SIG-M5 treated with dmso at 0.1 percent for 504 hours (cell line): Measurements from ENCODE around the gene RBM20.
"Not testable (repeated sequence)": the region's sequence is repeated elsewhere in the genome, so short reads cannot be mapped to it uniquely, and the experiment has no call there.

Experiments
- DNase-seq: peaks from one replicate; lab custom pipeline; 2025; ENCODE audit not compliant: unreplicated experiment; lab: John Stamatoyannopoulos, UW

The RBM20 gene

DNA sequence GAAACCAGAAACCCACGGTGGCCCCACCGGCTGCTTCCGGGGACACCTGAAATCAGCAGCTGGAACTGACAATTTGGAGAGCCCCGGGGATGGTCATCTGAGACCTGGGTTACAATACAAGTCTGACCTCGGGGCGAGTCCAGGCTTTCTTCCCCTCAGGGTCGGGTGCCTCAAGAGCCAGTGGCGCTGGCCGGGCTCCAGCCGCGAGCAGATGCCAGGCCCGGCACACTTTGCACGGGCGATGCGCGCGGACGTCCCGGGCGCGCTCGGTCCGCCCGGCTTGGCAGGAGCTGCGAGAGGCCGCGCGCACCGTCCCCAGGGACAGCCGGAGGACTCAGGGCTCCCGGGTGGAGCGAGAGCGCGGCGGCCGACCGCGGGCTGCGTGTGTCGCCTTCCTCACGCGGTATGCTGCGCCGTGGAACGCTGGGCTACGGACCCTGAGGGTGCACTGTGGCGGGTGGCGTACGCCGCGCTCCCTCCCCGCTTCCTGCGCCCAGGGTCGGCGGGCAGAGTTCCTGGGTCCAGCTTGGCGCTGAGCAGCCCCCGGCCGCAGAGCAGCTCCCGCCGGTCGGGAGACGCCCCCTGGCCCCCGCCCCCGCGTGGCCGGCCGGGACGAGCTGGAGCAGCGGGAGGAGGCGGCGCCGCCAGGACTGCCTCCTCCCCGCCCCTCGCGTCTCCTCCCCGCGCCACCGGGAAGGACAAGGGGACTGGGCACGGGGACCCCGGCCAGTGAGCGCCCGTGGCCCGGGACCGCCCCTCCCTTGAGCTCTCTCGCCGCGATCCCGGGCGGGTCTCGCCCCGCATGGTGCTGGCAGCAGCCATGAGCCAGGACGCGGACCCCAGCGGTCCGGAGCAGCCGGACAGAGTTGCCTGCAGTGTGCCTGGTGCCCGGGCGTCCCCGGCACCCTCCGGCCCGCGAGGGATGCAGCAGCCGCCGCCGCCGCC is at the start of gene RBM20:
Gene RBM20 (plus strand): TSS at position 684 of the 945 bp plus-strand sequence. CDS start 119 bp downstream, at position 803.
- DNase-seq: no peak

DNA sequence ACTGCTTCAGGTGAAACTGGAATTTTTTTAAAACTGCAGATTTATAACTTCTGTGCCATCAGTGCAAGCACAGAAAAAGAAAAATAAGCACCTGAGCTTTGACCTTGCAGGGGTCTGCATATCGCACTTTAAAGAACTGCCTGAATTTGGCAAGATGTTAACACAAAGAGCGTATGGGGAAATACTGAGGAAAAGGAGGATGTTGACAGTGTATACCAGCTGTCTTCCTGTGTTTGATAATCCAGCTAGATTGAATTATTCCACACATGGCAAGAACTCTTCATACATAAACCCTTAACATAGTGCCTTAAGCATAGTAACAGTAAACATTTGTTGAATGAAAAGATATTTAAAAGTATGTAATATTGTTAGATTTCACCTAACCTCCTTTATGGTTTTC is 46.7 kb upstream of the RBM20 start:
- no peak for DNase-seq

DNA sequence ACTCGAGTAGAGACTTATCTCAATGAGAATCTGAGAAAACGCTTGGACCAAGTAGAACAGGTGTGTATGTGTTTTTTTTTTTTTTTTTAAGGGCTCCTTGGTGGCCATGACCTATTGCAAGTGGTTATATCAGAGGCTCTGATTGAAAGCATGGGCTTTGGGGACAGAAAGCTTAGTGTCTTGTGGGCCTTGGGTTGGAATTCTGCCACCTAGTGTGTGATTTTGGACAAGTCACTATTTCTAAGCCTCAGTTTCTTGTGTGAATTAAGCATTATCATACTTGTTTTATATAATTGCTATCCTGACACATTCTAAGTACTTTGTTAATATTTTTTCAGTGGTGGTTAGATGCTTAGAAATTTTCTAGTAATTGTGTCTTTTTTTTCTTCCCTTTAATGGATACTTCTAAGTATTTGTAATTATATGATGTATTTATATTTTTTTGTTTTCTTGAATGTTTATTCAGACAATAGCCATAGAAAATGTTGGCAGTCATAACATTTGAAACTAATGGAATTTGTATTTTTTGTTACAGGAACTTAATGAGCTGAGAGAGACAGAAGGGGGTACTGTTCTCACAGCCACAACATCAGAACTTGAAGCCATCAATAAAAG is 43.5 kb upstream of the RBM20 start:
- DNase-seq: peak; percentile 66

DNA sequence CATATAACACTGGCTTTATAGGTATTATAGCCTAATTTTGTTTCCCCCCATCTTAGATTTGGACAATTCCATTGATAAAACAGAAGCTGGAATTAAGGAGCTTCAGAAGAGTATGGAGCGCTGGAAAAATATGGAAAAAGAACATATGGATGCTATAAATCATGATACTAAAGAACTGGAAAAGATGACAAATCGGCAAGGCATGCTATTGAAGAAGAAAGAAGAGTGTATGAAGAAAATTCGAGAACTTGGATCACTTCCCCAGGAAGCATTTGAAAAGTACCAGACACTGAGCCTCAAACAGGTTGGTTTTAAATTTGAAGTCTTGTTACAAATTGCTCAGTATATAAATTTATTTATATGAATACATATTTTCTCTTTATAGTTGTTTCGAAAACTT is 42.6 kb upstream of the RBM20 start:
- DNase-seq: no peak

DNA sequence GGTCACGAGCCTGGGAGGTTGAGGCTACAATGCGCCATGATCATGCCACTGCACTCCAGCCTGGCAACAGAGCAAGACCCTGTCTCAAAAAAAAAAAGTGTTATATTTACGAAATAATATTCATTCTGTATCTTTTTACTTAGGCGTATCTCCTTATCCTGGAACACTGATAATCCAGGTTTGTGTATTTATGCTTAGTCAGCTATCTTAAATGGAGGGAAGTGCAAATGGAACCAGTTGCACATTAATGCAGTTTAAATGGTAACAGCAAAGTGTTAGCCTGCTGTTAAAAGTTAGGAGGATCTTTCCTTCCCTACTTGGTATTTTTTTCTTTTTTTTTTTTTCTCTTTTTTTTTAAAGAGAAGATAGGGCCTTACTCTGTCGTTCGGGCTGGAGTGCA is 36.0 kb upstream of the RBM20 start:
- DNase-seq: no peak

DNA sequence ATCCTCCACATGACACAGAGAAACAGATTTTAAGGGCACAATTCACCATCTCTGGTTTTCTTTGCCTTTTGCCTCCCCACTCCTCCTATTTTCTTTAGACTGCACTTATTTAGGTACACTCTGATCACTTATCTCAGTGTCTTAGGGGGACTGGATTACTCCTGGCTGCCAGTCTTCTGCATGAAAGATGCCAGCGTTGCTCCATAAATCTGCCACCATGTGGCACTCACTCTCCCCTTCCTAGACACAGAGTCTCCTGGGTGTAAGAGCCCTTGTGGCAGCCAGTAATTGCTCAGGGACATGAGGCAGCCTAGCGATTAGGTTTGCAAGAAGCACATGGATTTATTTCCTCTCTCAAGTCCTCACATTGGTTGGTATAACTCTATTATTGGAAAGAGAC is 34.5 kb upstream of the RBM20 start:
- DNase-seq: no peak

DNA sequence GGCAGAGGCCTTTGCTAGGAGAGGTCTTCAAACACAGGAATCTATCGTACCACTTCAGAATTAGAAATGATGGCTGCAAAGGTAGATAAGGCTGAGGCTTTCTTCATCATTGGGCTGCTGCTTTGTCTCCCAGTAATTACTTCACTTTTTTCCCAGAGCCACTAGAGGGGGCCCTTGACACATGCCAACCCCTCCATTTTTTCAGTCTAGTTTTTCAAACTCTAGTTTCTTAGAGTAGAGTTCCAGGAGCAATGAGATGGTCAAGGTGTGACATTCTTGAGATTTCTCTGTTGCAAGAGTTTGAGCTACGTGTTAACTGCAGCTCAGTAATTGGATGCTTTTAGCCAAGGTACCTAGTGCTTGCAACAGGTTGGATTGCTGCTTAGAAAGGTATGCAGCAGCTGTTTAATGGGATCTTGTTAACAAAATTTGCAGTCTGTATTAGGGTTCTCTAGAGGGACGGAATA is 33.8 kb upstream of the RBM20 start:
- DNase-seq: peak; percentile 59

DNA sequence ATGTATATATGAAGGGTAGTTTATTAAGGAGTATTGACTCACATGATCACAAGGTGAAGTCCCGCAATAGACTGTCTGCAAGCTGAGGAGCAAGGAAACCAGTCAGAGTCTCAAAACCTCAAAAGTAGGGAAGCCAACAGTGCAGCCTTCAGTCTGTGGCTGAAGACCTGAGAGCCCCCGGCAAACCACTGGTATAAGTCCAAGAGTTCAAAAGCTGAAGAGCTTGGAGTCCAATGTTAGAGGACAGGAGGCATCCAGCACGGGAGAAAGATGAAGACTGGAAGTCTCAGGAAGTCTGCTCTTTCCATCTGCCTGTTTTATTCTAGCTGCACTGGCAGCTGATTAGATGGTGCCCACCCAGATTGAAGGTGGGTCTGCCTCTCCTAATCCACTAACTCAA is 33.4 kb upstream of the RBM20 start:
- not testable (repeated sequence) for DNase-seq

DNA sequence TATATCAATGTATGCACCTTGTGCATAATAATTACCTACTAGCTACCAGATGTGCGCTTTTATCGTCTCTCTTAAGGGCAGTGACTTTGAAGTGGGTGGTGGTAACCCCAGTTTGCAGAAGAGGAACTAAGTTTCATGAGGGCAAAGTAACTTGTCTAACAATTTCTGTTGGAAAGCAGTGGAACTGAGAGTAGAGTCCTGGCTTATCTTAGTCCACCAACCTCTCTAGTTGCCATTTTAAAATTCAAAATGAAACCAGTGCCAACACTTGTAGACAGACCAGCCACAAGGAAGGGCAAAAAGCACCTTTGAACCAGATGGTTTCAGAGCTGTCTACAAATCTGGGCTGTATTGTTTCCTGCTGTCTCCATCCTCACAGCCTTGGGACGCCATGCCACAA is 32.0 kb upstream of the RBM20 start:
- DNase-seq: peak; percentile 9

DNA sequence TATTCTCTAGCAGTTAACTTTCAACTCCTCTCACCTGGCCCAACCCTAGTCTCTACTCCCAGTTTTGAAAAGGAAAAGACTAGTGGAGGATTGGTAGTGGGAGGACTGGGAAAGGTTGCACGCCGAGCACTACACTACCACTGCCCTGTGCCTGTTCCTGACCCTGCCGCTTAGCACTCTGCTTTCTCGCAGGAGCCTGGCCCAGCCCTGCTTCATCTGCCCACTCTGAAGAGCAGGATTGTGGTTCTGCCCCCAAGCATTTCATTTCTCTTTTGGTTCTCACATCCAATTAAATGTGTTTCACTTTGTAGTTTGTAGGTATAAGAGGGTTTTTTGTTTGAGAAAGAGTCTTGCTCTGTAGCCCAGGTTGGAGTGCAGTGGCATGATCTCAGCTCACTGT is 31.5 kb upstream of the RBM20 start:
- no peak for DNase-seq

DNA sequence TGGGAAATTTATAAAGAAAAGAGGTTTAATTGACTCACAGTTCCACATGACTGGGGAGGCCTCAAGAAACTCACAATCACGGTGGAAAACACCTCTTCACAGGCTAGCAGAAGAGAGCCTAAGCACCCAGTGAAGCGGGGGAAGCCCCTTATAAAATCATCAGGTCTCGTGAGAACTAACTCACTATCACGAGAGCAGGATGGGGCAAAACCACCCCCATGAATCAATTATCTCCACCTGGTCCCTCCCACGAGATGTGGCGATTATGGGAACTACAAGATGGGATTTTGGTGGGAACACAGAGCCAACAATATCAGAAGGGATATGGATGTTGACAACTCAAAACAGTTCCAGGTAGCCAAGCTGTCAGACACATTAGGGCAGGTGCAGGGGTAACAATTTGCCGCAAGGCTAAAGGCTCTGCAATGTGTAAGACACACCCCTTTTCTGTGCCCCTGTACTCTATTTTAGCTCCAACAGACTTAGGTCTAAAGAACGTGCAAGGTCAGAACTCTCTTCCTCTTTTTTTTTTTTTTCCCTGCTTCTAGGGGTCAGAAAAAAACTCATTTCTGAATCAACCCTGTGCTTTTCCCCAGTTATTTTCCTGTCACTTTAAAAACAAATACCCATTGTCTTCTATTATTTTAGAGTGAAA is 30.7 kb upstream of the RBM20 start:
- peak; percentile 40 for DNase-seq

DNA sequence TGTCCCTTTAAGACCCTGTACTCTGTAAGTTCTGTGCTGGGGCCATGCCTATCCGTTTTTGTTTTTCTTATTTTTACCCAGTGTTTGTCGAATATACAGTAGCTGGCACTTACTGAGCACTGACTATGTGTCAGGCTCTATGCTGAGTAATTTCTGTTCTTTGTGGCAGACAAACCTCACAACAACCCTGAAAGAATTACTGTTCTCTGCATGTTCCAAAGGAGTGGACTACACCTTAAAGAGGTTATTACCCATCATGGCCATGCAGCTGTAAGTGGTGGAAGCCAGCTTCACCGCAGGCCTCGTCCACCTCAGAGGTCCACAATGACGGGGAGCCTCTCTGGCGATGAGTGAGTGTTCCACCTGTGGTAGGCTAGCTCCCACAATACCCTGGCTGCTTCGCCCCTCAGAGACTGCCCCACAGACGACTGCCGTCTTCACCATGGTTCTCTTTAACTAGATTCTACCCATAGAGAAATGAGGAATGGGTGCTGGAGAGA is 30.1 kb upstream of the RBM20 start:
- DNase-seq: no peak

DNA sequence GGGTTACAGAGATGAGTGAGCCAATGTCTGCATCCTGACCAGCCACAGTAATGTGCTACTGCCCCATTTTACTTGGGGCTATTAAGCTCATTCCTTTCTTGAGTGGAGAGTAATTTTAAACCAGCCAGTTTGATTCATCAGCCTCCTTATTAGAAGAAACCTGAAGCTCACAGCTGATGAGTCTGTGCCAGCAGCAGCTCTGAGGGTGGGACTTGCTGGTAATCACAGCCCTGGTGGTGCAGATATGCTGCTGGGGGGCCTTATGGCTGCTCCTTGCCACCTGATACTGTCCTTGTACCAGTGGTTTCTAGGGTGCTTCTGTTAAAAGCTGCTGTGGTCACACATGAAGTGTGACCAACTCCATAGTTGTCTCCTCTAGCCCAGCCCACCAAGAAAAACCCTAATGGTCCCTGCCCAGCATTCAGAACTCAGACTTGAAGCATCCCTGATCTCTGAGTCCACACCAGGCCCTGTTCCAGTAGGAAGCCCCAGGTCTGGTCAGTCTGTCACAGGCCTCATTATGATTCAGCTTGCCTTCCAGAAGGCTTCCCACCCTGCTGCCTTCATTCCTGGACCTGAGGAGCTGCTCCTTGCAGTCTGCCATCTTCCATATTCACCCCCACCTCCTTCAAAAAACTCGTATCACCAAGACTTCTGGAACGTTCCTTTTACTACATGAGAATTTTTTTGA is 28.9 kb upstream of the RBM20 start:
- DNase-seq: no peak

DNA sequence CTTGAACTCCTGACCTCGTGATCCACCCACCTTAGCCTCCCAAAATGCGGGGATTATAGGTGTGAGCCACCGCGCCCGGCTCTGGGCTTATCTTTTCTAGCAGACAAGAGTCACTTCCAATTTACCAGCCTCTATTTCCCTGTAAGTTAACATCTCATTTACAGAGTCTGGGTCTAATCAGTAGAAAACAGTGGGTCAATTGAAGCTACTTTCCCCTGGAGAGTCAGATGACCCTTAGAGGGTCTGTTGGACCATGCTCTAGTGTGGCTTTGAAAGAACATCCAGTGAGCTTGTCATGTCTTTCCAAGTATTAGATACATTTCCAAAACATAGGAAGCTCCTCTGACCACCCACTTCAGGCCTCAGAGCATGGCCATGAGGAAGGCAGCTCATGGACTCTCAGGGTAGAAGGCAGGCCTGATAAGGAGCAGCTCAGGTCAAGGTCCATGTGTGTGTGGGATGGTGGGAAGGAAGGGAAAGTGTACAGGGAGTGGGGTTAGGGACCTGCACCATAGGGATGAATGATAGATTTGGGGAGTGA is 27.6 kb upstream of the RBM20 start:
- no peak for DNase-seq

DNA sequence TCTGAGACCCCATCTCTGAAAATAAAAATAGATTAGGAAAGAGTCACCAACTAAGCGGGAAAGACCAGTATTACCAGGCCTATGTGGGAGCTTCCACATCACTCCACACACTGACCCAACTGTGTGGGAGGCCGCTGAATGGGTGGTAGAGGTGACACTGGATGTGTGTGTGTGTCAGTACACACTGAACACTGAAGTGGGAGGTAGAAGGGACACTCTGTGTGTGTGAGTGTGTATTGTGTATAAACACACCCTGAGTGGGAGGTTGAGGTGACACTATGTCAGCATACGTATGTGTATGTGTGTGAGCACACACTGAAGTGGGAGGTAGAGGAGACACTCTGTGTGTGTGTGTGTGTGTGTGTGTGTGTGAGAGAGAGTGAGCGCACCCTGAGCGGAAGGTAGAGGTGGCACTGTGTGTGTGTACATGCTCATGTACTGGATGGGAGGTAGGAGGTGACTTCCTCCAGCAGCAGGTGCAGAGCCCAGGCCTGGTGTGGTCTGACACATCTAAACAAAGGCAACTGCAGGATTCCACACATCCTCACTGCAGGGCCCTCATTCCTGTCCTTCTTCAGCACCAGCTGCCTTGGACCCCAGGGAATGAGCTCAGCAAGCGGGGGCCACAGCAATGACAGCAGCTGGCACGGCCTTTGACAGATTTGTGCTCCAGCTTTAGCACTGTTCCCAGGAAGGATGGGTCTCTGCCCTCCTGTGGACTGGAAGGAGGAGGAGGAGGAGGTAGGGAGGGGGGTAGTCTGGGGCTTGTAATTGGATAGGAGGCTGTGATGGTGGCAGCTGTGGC is 26.5 kb upstream of the RBM20 start:
- DNase-seq: no peak

DNA sequence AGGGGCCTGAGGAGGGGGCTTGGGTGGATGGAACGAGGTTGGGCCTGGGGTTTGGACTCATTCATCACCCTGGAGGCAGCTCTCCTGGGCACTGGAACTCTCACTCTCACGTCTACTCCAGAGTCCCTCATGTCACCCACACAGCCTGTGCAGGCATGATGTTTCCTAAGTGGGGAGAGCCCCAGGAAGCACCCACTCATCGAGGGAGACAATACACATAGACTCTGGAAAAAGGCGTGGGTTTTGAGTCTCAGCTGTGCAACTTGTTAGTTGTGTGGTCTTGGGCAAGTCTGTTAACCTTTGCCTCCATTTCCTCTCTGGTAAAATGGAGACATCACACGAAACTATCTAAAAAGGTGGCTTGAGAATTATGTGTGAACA is 25.9 kb upstream of the RBM20 start:
- DNase-seq: no peak

DNA sequence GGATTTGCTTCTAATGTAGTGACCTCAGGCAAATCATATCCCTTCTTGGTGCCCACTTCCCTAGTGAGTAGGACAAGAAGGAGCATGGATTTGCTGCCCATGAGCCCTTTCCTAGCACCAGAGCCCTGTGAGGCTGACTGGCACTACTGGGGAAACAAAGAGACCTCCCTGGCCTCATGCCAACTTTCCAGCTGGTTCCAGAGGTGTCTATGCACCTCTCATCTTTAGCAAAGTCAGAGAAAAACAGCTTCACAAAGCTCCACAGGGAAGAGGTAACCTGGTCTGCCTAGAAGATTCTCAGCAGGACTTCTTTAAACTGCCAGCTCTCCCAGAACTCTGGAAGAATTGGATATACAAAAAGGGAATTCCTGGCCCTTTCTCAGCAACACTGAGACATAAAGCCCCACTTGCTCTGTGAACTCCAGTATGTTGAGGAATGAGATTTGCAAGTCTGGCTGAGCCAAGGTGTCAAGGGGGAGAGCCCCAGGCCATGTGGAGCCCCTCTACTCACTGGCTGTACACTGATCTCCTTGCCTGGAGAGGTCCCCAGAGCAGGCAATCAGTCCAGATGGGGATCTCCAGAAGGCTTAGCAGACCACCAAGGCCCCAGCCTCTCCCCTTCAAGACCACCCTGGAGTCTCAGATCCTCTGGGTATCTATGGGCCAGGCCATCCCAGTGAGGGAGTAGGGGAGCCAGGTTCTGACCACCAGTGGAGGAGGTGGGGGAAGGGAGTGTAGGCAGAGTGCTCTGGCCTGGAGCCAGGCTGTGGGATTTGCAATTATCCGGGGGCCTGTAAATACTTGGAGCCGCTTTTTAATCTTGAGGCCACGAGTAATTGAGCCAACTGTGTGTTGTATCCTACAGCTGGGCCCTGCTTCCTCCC is 24.4 kb upstream of the RBM20 start:
- DNase-seq: no peak

DNA sequence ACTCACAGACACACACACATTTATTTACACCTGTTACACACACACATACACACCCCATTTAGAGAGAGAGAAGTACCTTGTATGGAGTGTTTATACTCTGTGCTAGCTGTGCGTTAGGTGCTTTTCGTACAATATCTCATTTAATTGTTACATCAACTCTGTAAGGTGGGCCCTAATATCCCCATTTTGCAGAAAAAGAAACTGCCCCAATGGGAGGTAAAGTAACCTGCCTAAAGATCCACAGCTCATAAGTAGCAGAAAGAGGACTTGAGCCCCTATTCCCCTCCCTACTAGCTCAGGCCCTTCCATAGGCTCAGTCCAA is 23.8 kb upstream of the RBM20 start:
- no peak for DNase-seq

DNA sequence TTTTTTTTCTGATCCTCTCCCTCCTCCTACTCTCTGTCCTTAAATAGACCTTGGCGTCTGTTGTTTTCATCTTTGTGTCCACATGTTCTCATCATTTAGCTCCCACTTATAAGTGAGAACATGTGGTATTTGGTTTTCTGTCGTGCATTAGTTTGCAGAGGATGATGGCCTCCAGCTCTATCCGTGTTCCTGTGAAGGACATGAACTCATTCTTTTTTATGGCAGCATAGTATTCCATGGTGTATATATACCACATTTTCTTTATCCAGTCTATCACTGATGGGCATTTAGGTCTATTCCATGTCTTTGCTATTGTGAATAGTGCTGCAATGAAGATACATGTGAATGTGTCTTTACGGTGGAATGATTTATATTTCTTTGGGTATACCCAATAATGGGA is 20.8 kb upstream of the RBM20 start:
- not testable (repeated sequence) for DNase-seq
